Progenitor cell of endocrine pancreas (in vitro differentiated cells): ENCODE results near the gene HK3. TPM values are rescaled to one million over a fixed set of nuclear protein-coding genes. Genes with fewer than 3 reads are reported as not detected.

ENCODE experiments used
- DNase-seq: peaks from one replicate; pipeline ENCODE4 v3.0.0; 2021; ENCODE audit warnings: low spot score; ENCODE audit not compliant: unreplicated experiment
- H3K27ac Mint-ChIP-seq: 2 replicates; pipeline ENCODE4 v1.8.0; 2021; ENCODE audit warnings: mild to moderate bottlenecking, moderate library complexity, mixed read lengths
- H3K27me3 Mint-ChIP-seq: 2 replicates; pipeline ENCODE4 v1.8.0; 2021; ENCODE audit warnings: mixed read lengths
- H3K36me3 Mint-ChIP-seq: 2 replicates; pipeline ENCODE4 v1.8.0; 2022; ENCODE audit warnings: mixed read lengths; ENCODE audit not compliant: insufficient read depth
- H3K4me1 Mint-ChIP-seq: 2 replicates; pipeline ENCODE4 v1.8.0; 2021; ENCODE audit warnings: low read depth, mixed read lengths
- H3K4me3 Mint-ChIP-seq: 2 replicates; pipeline ENCODE4 v1.8.0; 2021; ENCODE audit warnings: low read depth, mild to moderate bottlenecking, moderate library complexity, mixed read lengths
- H3K9me3 Mint-ChIP-seq: 2 replicates; pipeline ENCODE4 v1.8.0; 2021; ENCODE audit warnings: low read depth, mixed read lengths
- total RNA-seq: library from RNA; stranded (reverse); gene quantifications from 2 replicates; pipeline ENCODE4 v1.2.1, GENCODE V29; 2021
- TF ChIP-seq, protein P1 (sequence below): fragments of 200-600 bp; sonication (generic); IDR thresholded peaks from one replicate; pipeline ENCODE4 v1.5.0; 2021; ENCODE audit warnings: antibody characterized with exemption, mild to moderate bottlenecking; ENCODE audit not compliant: unreplicated experiment

Gene HK3
- total RNA-seq, 1 donor from 2014 or later = not detected

DNA sequence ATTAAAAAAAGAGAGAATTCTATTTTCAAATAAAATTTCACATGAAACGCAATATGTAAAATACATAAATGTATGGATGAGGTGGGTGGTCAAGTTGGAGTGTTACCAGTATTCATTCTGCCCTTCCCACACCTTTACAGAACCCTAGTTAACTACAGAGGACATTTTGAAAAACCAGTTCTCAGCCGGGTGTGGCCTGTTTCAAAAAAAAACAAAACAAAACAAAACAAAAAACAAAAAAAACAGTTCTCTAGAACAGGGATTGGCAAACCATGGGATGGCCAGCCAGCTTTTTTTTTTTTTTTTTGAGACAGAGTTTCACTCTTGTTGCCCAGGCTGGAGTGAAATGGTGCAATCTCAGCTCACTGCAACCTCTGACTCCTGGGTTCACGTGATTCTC is 28.4 kb upstream of the HK3 start:
- no peaks in the 10 kb centered on the region for H3K9me3 Mint-ChIP-seq
- peaks cover 8% of the 10 kb centered on the region for H3K4me1 Mint-ChIP-seq
- no peak for DNase-seq
- no peak overlapping the region for H3K4me3 Mint-ChIP-seq
- TF ChIP-seq, protein P1, sequence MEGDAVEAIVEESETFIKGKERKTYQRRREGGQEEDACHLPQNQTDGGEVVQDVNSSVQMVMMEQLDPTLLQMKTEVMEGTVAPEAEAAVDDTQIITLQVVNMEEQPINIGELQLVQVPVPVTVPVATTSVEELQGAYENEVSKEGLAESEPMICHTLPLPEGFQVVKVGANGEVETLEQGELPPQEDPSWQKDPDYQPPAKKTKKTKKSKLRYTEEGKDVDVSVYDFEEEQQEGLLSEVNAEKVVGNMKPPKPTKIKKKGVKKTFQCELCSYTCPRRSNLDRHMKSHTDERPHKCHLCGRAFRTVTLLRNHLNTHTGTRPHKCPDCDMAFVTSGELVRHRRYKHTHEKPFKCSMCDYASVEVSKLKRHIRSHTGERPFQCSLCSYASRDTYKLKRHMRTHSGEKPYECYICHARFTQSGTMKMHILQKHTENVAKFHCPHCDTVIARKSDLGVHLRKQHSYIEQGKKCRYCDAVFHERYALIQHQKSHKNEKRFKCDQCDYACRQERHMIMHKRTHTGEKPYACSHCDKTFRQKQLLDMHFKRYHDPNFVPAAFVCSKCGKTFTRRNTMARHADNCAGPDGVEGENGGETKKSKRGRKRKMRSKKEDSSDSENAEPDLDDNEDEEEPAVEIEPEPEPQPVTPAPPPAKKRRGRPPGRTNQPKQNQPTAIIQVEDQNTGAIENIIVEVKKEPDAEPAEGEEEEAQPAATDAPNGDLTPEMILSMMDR = no peak
- H3K36me3 Mint-ChIP-seq = peaks cover 13% of the 10 kb centered on the region
- no peaks in the 10 kb centered on the region for H3K27me3 Mint-ChIP-seq
- H3K27ac Mint-ChIP-seq = no peak overlapping the region

- TF ChIP-seq, protein P1 = no peak
- Mint-ChIP-seq H3K4me3 (no peak overlapping the region), H3K9me3 (no peaks in the 10 kb centered on the region), H3K36me3 (peaks cover 22% of the 10 kb centered on the region), H3K27me3 (no peaks in the 10 kb centered on the region), H3K4me1 (peaks cover 16% of the 10 kb centered on the region), H3K27ac (no peak overlapping the region)
- DNase-seq = no peak
Observed at GRCh38 chr5:176922817-176923216, 23.7 kb upstream of the HK3 start.

- TF ChIP-seq, protein P1 = no peak
Observed at GRCh38 chr5:176921714-176922113, 22.6 kb upstream of the HK3 start.

GRCh38 chr5:176918613-176919012 is 19.5 kb upstream of the HK3 start:
- TF ChIP-seq, protein P1 = no peak
- H3K4me1 Mint-ChIP-seq = peaks cover 21% of the 10 kb centered on the region
- no peaks in the 10 kb centered on the region for H3K9me3 Mint-ChIP-seq

More at GRCh38 chr5:176921714-176922113, 22.6 kb upstream of the HK3 start:
- Mint-ChIP-seq H3K27ac (no peak overlapping the region), H3K4me3 (no peak overlapping the region), H3K4me1 (peaks cover 16% of the 10 kb centered on the region), H3K9me3 (no peaks in the 10 kb centered on the region), H3K36me3 (peaks cover 22% of the 10 kb centered on the region), H3K27me3 (no peaks in the 10 kb centered on the region)
- DNase-seq = no peak

DNA sequence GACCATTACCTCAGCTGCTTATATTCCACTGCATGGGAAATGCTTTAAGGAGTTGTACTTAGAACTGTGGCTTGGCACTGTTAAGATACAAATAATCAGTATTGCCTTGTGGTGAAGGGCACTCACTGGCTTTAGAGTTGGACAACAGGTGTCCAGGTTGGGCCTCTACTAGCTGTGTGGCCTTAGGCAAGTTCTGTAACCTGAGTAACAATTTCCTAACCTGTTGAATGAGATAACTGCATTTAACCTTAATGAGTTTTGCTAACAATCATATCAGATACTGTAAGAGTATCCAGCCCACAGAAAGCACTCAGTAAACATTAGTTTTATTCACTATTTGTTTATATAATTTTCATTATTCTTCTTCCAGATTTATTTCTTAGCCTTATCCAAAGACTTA is 17.2 kb upstream of the HK3 start:
- H3K4me3 Mint-ChIP-seq = no peak overlapping the region
- H3K27ac Mint-ChIP-seq = no peak overlapping the region
- no peak for DNase-seq
- peaks cover 5% of the 10 kb centered on the region for H3K4me1 Mint-ChIP-seq
- H3K9me3 Mint-ChIP-seq = no peaks in the 10 kb centered on the region
- H3K36me3 Mint-ChIP-seq = peaks cover 13% of the 10 kb centered on the region
- TF ChIP-seq, protein P1 = no peak
- H3K27me3 Mint-ChIP-seq = no peaks in the 10 kb centered on the region

More at GRCh38 chr5:176918613-176919012, 19.5 kb upstream of the HK3 start:
- Mint-ChIP-seq H3K27ac (no peak overlapping the region), H3K4me3 (no peak overlapping the region), H3K27me3 (no peaks in the 10 kb centered on the region), H3K36me3 (peaks cover 17% of the 10 kb centered on the region)
- DNase-seq = no peak
